ENCODE data around the gene CEP112. TPM values are rescaled to one million over a fixed set of nuclear protein-coding genes. Genes with fewer than 3 reads are reported as not detected.
"Not testable (repeated sequence)": the region's sequence is repeated elsewhere in the genome, so short reads cannot be mapped to it uniquely, and the experiment has no call there.

Gene CEP112
- polyA plus RNA-seq, 3 donors, result 7.6 to 20.1 (median 12.7) TPM

GRCh38 chr17:65826577-65826976 is 365.4 kb downstream of the CEP112 start:
- WGBS, 3 donors, result 87 to 89% (median 89%) methylated on average over 2 of the region's 2 CpGs
- not testable (repeated sequence) for H3K27ac ChIP-seq (ENCODE audit: low read depth, low read length)

GRCh38 chr17:65824901-65825300 is 367.0 kb downstream of the CEP112 start:
- no peak overlapping the region for H3K27ac ChIP-seq (ENCODE audit: low read depth, low read length)
- 80 to 94% (median 92%) methylated on average over 1 of the region's 1 CpG for WGBS, 3 donors

- H3K27ac ChIP-seq (ENCODE audit: low read depth, low read length), result no peak overlapping the region
These were observed 368.2 kb downstream of the CEP112 start for GRCh38 chr17:65823713-65824112.

- H3K27ac ChIP-seq (ENCODE audit: low read depth, low read length), result no peak overlapping the region
- 58 to 90% (median 72%) methylated on average over 2 of the region's 2 CpGs for WGBS, 3 donors
These were observed 371.1 kb downstream of the CEP112 start for GRCh38 chr17:65820811-65821210.

- WGBS, 3 donors, result 89 to 98% (median 96%) methylated on average over 1 of the region's 1 CpG
- H3K27ac ChIP-seq (ENCODE audit: low read depth, low read length), result no peak overlapping the region
These were observed 371.6 kb downstream of the CEP112 start for GRCh38 chr17:65820306-65820705.

- WGBS, 3 donors, result 34 to 55% (median 42%) methylated on average over 3 of the region's 3 CpGs
- no peak overlapping the region for H3K27ac ChIP-seq (ENCODE audit: low read depth, low read length)
These were observed 372.1 kb downstream of the CEP112 start for GRCh38 chr17:65819810-65820209.

GRCh38 chr17:65817951-65818350 is 374.0 kb downstream of the CEP112 start:
- WGBS, 3 donors, result 82 to 95% (median 94%) methylated on average over 4 of the region's 4 CpGs

GRCh38 chr17:65814418-65814817 is 377.5 kb downstream of the CEP112 start:
- no peak overlapping the region for H3K27ac ChIP-seq (ENCODE audit: low read depth, low read length)
- 83 to 96% (median 89%) methylated on average over 1 of the region's 1 CpG for WGBS, 3 donors

More at GRCh38 chr17:65817951-65818350, 374.0 kb downstream of the CEP112 start:
- H3K27ac ChIP-seq (ENCODE audit: low read depth, low read length), result no peak overlapping the region

- 76 to 84% (median 80%) methylated on average over 3 of the region's 3 CpGs for WGBS, 3 donors
- H3K27ac ChIP-seq (ENCODE audit: low read depth, low read length), result no peak overlapping the region
These were observed 378.6 kb downstream of the CEP112 start for GRCh38 chr17:65813306-65813705.

GRCh38 chr17:65811043-65811442 is 380.9 kb downstream of the CEP112 start:
- 62 to 65% (median 64%) methylated on average over 3 of the region's 3 CpGs for WGBS, 3 donors
- no peak overlapping the region for H3K27ac ChIP-seq (ENCODE audit: low read depth, low read length)

- no peak overlapping the region for H3K27ac ChIP-seq (ENCODE audit: low read depth, low read length)
- 70 to 90% (median 80%) methylated on average over 2 of the region's 2 CpGs for WGBS, 3 donors
These were observed 382.6 kb downstream of the CEP112 start for GRCh38 chr17:65809366-65809765.

- 92 to 100% (median 95%) methylated on average over 1 of the region's 1 CpG for WGBS, 3 donors
- not testable (repeated sequence) for H3K27ac ChIP-seq (ENCODE audit: low read depth, low read length)
These were observed 383.4 kb downstream of the CEP112 start for GRCh38 chr17:65808566-65808965.

GRCh38 chr17:65807361-65807760 is 384.6 kb downstream of the CEP112 start:
- H3K27ac ChIP-seq (ENCODE audit: low read depth, low read length), result no peak overlapping the region

- H3K27ac ChIP-seq (ENCODE audit: low read depth, low read length), result no peak overlapping the region
- 94% methylated on average over 2 of the region's 2 CpGs for WGBS, 3 donors
These were observed 390.4 kb downstream of the CEP112 start for GRCh38 chr17:65801513-65801912.

GRCh38 chr17:65800655-65801054 is 391.3 kb downstream of the CEP112 start:
- 93 to 97% (median 97%) methylated on average over 1 of the region's 1 CpG for WGBS, 3 donors

GRCh38 chr17:65799869-65800268 is 392.1 kb downstream of the CEP112 start:
- no peak overlapping the region for H3K27ac ChIP-seq (ENCODE audit: low read depth, low read length)
- WGBS, 3 donors, result 93 to 100% (median 98%) methylated on average over 1 of the region's 1 CpG

More at GRCh38 chr17:65800655-65801054, 391.3 kb downstream of the CEP112 start:
- no peak overlapping the region for H3K27ac ChIP-seq (ENCODE audit: low read depth, low read length)

- no peak overlapping the region for H3K27ac ChIP-seq (ENCODE audit: low read depth, low read length)
- 74 to 100% (median 95%) methylated on average over 1 of the region's 1 CpG for WGBS, 3 donors
These were observed 392.5 kb downstream of the CEP112 start for GRCh38 chr17:65799454-65799853.

- 61 to 73% (median 70%) methylated on average over 3 of the region's 3 CpGs for WGBS, 3 donors
- H3K27ac ChIP-seq (ENCODE audit: low read depth, low read length), result no peak overlapping the region
These were observed 394.1 kb downstream of the CEP112 start for GRCh38 chr17:65797809-65798208.

- H3K27ac ChIP-seq (ENCODE audit: low read depth, low read length), result no peak overlapping the region
- WGBS, 3 donors, result 86 to 98% (median 93%) methylated on average over 1 of the region's 1 CpG
These were observed 394.8 kb downstream of the CEP112 start for GRCh38 chr17:65797101-65797500.

- no peak overlapping the region for H3K27ac ChIP-seq (ENCODE audit: low read depth, low read length)
- 58 to 69% (median 67%) methylated on average over 5 of the region's 5 CpGs for WGBS, 3 donors
These were observed 397.4 kb downstream of the CEP112 start for GRCh38 chr17:65794572-65794971.

GRCh38 chr17:65790241-65790640 is 401.7 kb downstream of the CEP112 start:
- 79 to 88% (median 84%) methylated on average over 4 of the region's 4 CpGs for WGBS, 3 donors
- no peak overlapping the region for H3K27ac ChIP-seq (ENCODE audit: low read depth, low read length)

All from adipose tissue (tissue), 3 donors.